Caki2 (cell line): ENCODE results near the gene SPIN1. TPM values are rescaled to one million over a fixed set of nuclear protein-coding genes. Genes with fewer than 3 reads are reported as not detected.

ENCODE experiments used
- DNase-seq: peaks from one replicate; pipeline ENCODE4 v3.0.0-alpha.2; 2015; ENCODE audit warnings: low read depth
- in situ Hi-C: cut with HindIII; loops from 2 replicates; pipeline ENCODE4 v1.10.0; 2016; ENCODE audit warnings: low sequenced_read_pairs, low pct_unique_long_range_greater_than_20kb, mixed read lengths
- total RNA-seq: library from RNA; depleted of rRNA; stranded (reverse); fragments of >200 nt; shearing (Covaris generic); gene quantifications from 2 replicates; pipeline ENCODE4 v1.2.3, GENCODE V29; 2014; ENCODE audit warnings: low replicate concordance

Gene SPIN1
- total RNA-seq, 1 experiment from 2014 or later, result 83.5 TPM

- no peak for DNase-seq
- in situ Hi-C loops, result no loop called here
Observed at GRCh38 chr9:88421348-88421747, 33.1 kb downstream of the SPIN1 start.

- in situ Hi-C loops, result no loop called here
- DNase-seq, result no peak
Observed at GRCh38 chr9:88425538-88425950, 37.3 kb downstream of the SPIN1 start.

GRCh38 chr9:88426651-88427050 lies 38.4 kb downstream of the SPIN1 start:
- in situ Hi-C loops, result no loop called here

GRCh38 chr9:88429595-88430430 lies 41.6 kb downstream of the SPIN1 start:
- in situ Hi-C loops, result no loop called here
- DNase-seq, result no peak

More at GRCh38 chr9:88426651-88427050, 38.4 kb downstream of the SPIN1 start:
- no peak for DNase-seq

GRCh38 chr9:88433583-88434255 lies 45.5 kb downstream of the SPIN1 start:
- DNase-seq, result peak; percentile 26
- in situ Hi-C loops, result no loop called here

- no peak for DNase-seq
- in situ Hi-C loops, result no loop called here
Observed at GRCh38 chr9:88435336-88435735, 47.1 kb downstream of the SPIN1 start.

- in situ Hi-C loops, result no loop called here
- DNase-seq, result no peak
Observed at GRCh38 chr9:88436379-88436778, 48.1 kb downstream of the SPIN1 start.

GRCh38 chr9:88437210-88438146 lies 49.2 kb downstream of the SPIN1 start:
- in situ Hi-C loops, result no loop called here
- DNase-seq, result no peak

GRCh38 chr9:88438811-88439210 lies 50.6 kb downstream of the SPIN1 start:
- DNase-seq, result no peak
- in situ Hi-C loops, result no loop called here

GRCh38 chr9:88441301-88442007 lies 53.2 kb downstream of the SPIN1 start:
- DNase-seq, result no peak
- in situ Hi-C loops, result no loop called here

GRCh38 chr9:88443480-88444113 lies 55.4 kb downstream of the SPIN1 start:
- in situ Hi-C loops, result no loop called here
- DNase-seq, result no peak

GRCh38 chr9:88446728-88447127 lies 58.5 kb downstream of the SPIN1 start:
- no peak for DNase-seq
- in situ Hi-C loops, result no loop called here

- in situ Hi-C loops, result no loop called here
- no peak for DNase-seq
Observed at GRCh38 chr9:88447431-88447830, 59.2 kb downstream of the SPIN1 start.

- no peak for DNase-seq
- in situ Hi-C loops, result no loop called here
Observed at GRCh38 chr9:88451160-88451559, 62.9 kb downstream of the SPIN1 start.

GRCh38 chr9:88458716-88459465 lies 70.6 kb downstream of the SPIN1 start:
- in situ Hi-C loops, result no loop called here
- DNase-seq, result no peak

GRCh38 chr9:88460587-88461332 lies 72.5 kb downstream of the SPIN1 start:
- no peak for DNase-seq

More at GRCh38 chr9:88460587-88461332, 72.5 kb downstream of the SPIN1 start:
- in situ Hi-C loops, result no loop called here
